Measurements from ENCODE around the gene MYO15A.

The MYO15A gene

DNA sequence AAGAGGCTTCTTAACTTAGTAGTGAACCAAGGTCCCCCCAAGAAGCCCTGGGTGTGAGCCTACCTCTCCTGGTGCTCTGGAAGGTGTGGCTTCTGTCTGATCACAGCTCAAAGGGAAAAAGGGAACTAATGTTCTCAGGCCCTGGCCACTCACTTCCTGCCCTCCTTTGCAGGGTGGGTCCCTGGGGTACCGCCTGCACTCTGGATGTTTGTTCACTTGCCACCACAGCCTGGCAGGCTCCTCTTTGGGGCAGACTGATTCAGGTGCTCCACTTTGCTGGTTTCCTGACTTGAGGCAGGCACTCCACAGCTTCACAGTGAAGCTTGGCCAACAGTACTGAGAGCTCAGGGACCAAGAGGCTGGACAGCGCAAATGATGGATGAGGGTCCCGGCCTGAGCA is 5.9 kb upstream of the MYO15A start:
- DNase-seq (ENCODE audit: low spot score) = no peak

DNA sequence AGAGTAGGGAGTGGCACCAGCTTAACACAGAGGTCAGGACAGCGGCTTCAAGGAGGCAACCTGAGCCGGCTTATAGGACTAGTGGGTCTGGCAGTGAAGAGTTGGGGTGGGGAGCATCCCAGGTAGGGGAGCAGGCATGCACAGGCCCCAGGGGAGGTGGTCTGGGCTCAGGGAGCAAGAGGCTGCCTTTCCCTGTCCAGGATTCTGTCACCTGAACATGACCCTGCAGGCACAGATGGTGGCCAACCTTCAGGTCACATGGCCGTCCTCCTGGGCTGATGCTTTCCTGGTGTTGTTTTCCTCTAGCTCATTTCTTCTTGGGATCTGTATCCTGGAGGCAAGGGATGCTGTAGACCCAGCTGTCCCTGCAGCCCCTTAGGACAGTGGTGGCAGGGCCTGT is 3.5 kb upstream of the MYO15A start:
- no peak for DNase-seq (ENCODE audit: low spot score)

DNA sequence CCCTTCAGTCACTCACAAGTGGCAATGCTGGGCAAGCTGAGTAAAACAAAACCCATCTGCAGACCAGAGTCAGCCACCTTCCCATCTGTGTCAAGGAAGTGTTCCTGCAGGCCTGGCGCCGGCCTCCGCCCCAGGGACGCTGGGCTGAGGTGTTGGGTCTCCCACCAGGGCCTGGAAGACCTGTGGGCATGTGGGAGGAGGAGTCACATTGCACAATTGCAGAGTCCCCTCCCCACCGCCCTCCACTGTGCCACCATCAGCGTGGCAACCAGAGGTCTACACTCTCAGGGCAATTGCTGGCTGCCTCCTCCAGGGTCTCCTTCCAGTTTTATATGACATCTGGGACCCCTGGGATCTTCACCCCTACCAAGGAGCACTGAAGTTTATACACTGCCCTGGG is 3.0 kb upstream of the MYO15A start:
- no peak for DNase-seq (ENCODE audit: low spot score)

DNA sequence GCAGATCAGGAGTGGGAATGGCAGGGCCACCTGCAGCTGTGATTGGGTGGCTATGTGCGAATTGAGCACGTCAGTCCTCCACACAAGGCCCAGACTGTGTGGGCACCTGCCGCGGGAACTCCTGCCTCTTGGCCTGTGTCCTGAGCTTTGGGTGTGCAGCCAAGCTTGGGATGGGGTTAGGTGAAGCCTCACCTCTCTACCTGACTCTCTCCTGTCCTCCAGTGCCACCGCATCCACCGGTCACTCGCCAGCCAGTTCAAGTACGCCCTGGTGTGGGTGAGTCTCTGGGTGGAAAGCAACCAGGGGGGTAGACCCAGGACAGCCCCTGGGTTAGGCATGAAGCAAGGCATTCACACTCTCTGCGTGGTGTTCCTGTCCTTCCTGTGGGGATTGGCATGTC is 2.3 kb upstream of the MYO15A start:
- DNase-seq (ENCODE audit: low spot score) = no peak

DNA sequence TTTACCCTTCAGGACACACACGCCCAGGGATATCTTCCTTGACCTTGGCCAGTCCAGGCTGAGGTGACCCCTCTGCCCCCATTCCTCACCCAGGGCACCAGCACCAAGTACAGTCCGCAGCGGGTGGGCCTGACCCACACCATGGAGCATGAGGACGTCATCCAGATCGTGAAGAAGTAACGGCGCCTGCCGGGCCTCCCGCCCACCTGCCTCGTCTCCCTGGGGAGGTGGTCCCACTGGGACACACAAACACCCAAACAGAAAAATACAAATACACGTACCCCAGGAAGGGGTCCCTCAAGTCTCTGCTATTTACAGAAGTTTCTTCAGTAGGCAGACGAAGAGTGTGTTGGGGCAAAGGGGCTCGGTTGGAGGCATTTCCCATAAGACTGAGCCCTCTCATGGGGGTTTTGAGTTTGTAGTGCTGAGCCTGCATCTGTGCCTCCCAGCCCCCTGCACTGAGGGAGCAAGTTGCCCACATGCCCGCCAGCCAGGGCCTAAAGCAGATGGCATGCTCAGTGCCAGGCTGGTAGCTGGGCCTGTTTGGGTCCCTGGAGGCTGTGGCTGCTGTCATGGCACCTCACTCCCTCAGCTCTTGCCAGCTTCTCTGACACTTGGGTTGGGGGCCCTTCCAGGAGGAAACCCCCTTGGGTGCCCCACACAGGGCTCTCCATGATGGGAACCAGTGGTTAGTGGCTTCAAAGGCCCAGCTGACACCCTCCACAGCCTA is 1.3 kb upstream of the MYO15A start:
- no peak for DNase-seq (ENCODE audit: low spot score)

DNA sequence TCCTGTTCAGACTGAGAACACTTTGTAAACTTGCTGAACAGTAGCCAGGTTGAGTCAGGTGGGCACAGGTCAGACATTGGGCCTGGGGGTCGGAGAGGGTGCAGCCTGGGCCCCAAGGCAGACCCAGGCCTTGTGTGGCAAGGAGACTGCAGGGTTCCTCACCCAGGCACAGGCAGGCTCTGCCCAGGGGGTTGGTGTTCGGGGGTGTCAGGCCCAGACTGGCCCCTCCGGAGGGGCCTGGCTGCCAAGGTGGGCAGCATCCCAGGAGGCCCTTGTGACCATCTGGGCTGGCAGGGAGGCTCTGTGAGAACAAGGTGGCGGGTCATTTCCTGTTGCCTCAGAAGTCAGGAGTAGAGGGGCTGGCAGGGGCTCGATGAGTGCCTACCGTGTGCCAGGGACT is 585 bp upstream of the MYO15A start:
- no peak for DNase-seq (ENCODE audit: low spot score)

DNA sequence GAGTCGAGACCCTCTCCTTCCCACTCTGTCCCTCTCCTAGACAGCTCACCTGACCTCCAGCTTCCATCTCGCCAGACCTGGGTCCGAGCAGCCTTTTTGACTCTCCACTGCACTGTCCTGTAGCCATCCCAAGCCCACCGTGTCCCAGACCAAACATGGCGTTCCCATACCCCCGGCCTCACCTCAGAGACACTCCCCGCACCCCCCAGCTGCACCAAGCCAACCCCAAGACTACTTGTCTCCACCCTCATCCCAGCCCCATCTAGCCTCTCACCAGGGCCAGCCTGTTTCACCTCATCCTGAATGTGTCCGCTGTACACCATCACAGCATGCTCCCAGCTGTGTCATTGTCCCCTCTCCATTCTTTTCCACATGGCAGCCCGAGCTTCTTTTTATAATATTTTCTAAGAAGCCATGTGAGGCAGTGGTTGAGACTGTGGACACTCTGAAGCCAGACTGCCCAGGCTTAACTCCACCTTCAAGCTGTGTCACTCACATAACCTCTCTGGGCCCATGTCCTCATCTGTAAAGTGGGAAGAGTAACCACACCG is 1.5 kb downstream of the MYO15A start:
- no peak for DNase-seq (ENCODE audit: low spot score)

DNA sequence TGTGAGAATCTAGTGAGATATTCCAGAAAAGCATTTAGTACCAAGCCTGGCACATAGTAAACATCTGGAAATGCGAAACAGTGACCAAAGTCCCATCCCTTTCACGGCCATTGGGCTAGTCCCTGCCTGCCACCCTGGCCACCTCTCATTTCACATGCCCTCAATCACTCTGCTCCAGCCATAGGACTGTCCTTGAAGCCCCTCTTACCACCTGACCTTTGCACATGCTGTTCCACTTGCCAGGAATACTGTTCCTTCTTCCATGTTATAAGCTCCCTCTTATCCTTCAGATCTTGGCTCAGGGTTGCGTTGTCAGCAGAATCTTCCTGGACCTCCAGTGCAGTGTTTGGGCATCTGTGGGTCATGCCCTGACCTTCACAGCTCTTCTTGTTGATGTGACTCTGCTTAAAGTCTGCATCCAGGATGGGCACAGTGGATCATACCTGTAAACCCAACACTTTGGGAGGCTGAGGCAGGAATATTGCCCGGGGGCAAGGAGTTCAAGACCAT is 2.1 kb downstream of the MYO15A start:
- no peak for DNase-seq (ENCODE audit: low spot score)

DNA sequence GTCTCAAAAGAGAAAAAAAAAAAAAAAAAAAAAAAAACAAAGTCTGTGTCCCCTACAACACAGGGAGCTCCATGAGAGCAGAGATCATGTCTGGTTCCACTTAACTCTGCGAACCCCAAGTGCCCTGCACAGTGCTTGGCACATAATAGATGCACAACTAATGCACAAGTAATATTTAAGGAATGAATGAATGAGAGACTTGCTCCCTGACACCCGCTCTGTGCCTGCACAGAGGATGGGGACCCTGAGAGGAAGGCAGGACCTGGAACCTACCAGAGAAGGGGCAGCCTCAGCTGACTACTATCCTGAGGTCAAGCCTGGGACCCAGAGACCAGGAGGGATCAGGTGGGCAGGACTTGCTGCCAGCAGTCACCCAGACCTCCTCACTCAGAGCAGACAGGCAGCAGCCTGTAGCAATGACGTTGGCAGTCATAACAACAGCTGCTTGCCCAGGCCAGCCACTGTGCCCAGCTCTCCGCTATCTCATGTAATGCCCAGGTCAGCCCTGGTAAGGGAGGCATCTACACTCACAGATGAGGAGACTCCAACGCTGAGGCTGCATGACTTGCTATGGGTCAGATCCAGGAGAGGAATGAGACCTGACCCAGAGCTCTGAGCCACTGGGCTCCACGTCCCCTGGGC is 2.9 kb downstream of the MYO15A start:
- DNase-seq (ENCODE audit: low spot score) = no peak

DNA sequence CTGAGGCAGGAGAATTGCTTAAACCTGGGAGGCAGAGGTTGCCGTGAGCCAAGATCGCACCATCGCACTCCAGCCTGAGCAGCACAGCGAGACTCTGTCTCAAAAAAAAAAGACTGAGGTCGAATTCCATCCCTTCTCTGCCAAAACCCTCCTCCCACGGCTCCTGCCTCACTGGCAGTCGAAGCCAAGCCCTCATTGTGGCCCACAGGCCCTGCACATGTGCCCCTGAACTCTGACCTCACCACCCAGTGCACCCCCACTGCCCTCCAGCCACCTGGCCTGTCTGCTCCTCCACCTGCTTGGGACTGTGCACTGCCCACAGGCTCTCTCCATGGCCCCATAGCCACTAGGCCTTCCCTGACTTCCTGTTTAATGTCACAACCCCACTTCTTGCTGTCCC is 7.0 kb downstream of the MYO15A start:
- DNase-seq (ENCODE audit: low spot score) = no peak

DNA sequence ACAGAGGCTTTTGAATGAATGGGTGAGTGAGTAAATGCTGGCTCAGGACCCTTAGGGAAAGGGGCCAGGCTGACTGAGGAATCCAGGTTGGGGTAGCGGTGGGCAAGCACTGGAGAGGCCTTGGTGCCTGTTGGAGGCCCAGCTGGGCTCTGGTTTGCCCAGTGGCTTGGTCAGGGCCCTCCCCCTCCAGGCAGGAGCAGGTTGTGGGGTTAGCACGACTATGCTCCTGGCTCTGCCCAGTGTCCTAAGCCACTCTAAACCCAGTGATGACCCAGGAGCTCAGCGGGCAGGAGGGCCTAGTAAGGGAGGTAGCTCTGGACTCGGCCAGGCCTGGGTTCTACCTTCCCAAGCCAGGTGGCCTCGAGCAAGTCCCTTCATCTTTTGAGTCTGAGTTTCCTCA is 7.5 kb downstream of the MYO15A start:
- DNase-seq (ENCODE audit: low spot score) = no peak

DNA sequence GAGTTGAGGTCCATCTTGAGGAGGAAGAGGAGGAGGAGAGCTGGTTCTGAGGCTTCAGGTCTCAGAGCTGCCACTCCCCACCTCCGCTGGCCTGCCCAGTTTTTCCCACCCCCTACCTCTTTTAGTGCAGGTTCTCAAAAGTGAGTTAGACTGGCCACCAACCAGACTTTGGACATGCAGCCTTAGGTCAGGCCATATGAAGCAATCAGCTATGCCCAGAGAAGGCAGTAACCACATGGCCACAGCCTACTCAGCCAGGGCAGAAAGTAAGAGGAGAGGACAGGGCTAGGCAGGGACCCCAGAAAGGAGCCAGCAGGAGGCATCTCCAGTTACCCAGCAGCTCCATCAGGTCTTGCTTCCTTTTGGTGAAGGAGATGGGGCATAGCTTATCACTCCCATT is 9.0 kb downstream of the MYO15A start:
- no peak for DNase-seq (ENCODE audit: low spot score)

DNA sequence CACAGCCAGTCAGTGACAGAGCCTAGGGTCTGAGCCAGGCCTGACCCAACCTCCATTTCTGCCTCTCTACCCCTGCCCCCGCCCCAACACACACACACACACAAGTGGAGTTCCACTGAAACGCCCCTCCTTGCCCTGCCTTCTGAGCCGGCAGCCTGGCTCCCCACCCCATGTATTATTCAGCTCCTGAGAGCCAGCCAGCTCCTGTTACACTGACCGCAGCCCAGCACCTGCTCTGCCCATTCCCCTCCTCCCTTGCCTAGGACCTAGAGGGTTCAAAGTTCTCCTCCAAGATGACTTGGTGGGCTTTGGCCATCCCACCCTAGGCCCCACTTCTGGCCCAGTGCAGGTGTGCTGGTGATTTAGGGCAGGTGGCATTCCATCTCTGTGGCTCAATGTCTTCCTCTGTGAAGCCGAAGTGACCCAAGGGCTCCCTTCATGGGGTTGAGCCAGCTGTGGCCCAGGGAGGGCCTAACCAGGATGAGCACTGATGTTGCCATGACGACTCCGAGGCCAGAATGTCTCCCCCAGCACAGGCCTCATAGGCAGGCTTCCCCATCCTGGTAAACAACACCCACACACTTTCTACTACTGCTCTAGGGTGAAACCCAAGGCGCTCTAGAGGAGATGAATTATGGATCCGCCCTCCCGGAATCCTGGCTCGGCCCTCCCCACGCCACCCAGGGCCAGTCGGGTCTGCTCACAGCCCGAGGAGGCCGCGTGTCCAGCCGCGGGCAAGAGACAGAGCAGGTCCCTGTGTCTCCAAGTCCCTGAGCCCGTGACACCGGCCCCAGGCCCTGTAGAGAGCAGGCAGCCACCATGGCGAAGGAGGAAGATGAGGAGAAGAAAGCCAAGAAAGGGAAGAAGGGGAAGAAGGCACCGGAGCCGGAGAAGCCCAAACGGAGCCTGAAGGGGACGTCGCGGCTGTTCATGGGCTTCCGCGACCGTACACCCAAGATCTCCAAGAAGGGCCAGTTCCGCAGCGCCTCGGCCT is 9.7 kb downstream of the MYO15A start:
- DNase-seq (ENCODE audit: low spot score) = no peak

DNA sequence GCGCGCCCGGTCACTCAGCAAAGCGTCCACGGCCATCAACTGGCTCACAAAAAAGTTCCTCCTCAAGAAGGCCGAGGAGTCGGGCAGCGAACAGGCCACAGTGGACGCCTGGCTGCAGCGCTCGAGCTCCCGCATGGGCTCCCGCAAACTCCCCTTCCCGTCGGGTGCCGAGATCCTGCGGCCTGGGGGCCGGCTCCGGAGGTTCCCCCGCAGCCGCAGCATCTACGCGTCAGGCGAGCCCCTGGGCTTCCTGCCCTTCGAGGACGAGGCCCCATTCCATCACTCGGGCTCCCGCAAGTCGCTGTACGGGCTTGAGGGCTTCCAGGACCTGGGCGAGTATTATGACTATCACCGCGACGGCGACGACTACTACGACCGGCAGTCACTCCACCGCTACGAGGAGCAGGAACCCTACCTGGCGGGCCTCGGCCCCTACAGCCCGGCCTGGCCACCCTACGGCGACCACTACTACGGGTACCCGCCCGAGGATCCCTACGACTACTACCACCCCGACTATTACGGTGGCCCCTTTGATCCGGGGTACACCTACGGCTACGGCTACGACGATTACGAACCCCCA is 10.7 kb downstream of the MYO15A start:
- DNase-seq (ENCODE audit: low spot score) = no peak

DNA sequence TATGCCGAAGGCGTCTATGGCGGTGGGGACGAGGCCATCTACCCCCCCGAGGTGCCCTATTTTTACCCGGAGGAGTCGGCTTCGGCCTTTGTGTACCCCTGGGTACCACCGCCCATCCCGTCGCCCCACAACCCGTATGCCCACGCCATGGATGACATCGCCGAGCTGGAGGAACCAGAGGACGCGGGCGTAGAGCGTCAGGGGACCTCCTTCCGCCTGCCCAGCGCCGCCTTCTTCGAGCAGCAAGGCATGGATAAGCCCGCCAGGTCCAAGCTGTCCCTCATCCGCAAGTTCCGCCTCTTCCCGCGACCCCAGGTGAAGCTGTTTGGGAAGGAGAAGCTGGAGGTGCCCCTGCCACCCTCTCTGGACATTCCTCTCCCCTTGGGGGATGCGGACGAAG is 11.4 kb downstream of the MYO15A start:
- DNase-seq (ENCODE audit: low spot score) = no peak

DNA sequence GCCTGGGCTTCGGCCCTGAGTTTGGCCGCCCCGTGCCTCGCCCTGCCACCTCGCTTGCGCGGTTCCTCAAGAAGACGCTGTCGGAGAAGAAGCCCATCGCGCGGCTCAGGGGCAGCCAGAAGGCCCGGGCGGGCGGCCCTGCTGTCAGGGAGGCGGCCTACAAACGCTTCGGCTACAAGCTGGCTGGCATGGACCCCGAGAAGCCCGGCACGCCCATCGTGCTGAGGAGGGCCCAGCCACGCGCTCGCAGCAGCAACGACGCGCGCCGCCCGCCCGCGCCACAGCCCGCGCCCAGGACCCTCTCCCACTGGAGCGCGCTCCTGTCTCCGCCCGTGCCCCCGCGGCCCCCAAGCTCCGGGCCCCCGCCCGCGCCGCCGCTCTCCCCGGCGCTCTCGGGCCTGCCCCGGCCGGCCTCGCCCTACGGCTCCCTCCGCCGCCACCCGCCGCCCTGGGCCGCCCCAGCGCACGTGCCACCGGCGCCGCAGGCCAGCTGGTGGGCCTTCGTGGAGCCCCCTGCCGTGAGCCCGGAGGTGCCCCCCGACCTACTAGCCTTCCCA is 12.0 kb downstream of the MYO15A start:
- DNase-seq (ENCODE audit: low spot score) = no peak

DNA sequence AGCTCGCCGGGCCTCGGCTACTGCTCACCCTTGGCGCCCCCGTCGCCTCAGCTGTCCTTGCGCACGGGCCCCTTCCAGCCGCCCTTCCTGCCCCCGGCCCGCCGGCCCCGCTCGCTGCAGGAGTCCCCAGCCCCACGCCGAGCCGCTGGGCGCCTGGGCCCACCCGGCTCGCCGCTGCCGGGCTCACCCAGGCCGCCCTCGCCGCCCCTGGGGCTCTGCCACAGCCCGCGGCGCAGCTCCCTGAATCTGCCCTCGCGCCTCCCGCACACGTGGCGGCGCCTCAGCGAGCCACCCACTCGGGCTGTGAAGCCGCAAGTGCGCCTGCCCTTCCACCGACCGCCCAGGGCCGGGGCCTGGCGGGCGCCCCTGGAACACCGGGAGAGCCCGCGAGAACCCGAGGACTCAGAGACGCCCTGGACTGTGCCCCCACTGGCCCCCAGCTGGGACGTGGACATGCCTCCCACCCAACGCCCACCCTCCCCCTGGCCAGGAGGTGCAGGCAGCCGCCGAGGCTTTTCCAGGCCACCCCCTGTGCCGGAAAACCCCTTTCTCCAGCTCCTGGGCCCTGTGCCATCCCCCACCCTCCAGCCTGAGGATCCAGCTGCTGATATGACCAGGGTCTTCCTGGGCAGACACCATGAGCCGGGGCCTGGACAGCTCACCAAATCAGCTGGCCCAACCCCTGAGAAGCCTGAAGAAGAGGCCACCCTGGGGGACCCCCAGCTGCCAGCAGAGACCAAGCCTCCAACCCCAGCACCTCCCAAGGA is 12.8 kb downstream of the MYO15A start:
- no peak for DNase-seq (ENCODE audit: low spot score)

DNA sequence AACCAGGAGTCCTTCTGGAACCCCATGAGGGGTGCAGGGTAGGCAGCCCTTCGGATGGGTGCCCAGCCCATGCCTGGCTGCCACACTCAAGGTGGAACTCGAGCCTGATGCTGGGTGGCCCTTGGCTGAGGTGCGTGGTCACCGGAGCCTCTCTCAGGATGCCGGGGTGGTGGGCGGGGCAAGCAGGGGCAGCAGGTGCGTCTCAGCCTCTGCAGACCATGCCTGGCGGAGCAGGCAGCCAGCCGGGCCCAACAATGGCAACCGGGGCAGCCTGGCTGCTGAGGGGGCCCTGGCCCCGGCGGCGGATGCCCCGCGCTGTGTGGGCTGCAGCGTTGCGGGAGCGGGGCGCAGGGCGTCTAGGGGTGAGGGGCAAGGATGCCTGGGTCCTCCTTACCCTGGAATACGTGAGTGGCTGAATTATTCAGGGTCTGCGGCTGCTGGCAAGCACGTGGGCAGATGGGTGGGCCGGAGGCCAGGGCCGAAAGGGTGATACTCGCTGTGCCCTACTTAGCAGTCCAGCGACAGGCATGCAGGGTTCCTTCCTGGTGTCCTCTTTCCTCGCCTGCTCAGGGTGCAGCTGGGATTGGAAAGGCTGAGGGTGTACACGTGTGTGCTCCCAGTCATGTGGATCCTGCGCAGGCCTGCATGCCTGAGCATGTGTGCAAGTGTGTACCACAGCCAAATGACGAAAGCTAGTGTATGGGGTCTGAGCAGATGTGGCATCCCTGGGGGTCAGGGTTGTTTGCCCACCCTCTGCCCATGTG is 14.6 kb downstream of the MYO15A start:
- no peak for DNase-seq (ENCODE audit: low spot score)

DNA sequence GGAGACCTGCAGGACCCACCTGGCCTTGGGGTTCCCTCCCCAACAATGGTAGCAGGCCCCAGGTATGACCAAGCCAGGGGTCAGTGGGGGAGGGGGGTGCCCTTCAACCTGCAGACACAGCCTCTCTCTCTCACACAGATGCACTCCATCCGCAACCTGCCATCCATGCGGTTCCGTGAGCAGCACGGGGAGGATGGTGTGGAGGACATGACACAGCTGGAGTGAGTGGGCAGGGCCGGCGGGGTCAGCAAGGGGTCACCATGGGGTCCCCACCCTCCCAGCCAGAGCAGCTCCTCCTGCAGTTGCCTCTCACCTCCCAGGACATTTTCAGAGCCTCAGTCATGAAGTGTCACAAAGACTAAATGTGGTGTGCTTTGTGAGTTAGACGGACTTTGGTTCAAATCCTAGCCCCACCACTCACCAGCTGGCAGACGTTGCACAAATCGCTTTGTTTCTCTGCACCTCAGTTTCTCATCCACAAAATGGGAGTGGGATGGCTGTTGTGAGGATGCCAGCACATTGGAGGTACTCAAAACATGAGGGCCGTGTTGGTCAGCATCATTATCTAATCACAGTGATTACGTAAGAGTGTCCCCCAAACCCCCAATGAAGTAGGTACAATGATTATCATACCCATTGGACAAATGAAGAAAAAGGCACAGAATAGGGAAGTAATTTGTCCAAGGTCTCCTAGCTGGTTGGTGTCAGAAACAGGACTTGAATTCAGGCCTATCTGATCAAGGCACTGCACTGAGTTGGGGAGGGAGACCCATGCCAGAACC is 16.0 kb downstream of the MYO15A start:
- no peak for DNase-seq (ENCODE audit: low spot score)

All from AG08395 (cell line).